H1 (cell line): ENCODE data around the gene HS6ST3. TPM values are rescaled to one million over a fixed set of nuclear protein-coding genes. Genes with fewer than 3 reads are reported as not detected.

Source experiments
- JUN ChIP-seq: IDR thresholded peaks from 2 replicates; pipeline ENCODE4 v1.6.1; 2011; ENCODE audit warnings: low read depth, mild to moderate bottlenecking, improper control_type of control experiment, low read length
- SUZ12 ChIP-seq: fragments of 200-600 bp; sonication (generic); IDR thresholded peaks from 2 replicates; pipeline ENCODE4 v1.6.1; 2012; ENCODE audit warnings: mild to moderate bottlenecking, inconsistent platforms, low read length, moderate library complexity, mixed read lengths
- TBP ChIP-seq: IDR thresholded peaks from 2 replicates; pipeline ENCODE4 v1.6.1; 2011; ENCODE audit warnings: low read depth, low read length, improper control_type of control experiment
- polyA plus RNA-seq, 7 experiments: library from polyadenylated mRNA; depleted of rRNA in 3 of 7; stranded (reverse) in 5 of 7; unstranded in 2 of 7; fragments of >200 nt in 5 of 7; fragments of 200-250 nt in 2 of 7; gene quantifications; 1 replicate in 5 of 7; 2 replicates in 1 of 7; 4 replicates in 1 of 7; pipeline versions ENCODE4 v1.2.1 to v1.2.3, GENCODE V29; 2011 to 2013; ENCODE audit warnings: missing spikeins in 2 of 7, mixed read lengths in 2 of 7
- total RNA-seq: library from RNA; stranded (reverse); fragmentation: NEBNext Ultra II Directional; extraction: Animal tissue kit (Norgen Biotek cat#: 25700); gene quantifications from 2 replicates; pipeline ENCODE4 v1.2.1, GENCODE V29; 2021
- TF ChIP-seq, protein P1 (sequence below): IDR thresholded peaks from 2 replicates; pipeline ENCODE4 v1.6.1; 2012; ENCODE audit warnings: inconsistent platforms

The HS6ST3 gene
- total and polyA plus RNA-seq, 2 of the 8 experiments (the other 6 are each of a cell fraction or from before 2014, with no cell fraction given) = 0.45 to 1.2 TPM

- TF ChIP-seq TBP (no peak), JUN (no peak), SUZ12 (no peak)
- TF ChIP-seq, protein P1, sequence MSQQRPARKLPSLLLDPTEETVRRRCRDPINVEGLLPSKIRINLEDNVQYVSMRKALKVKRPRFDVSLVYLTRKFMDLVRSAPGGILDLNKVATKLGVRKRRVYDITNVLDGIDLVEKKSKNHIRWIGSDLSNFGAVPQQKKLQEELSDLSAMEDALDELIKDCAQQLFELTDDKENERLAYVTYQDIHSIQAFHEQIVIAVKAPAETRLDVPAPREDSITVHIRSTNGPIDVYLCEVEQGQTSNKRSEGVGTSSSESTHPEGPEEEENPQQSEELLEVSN = no peak
Observed at GRCh38 chr13:96279904-96280303, 190.0 kb downstream of the HS6ST3 start (continued).
